GM21381 (cell line): ENCODE results near the gene CYBB.

Experiments
- ATAC-seq: cut with Tn5 transposase; IDR thresholded peaks from one replicate; pipeline ENCODE4 v1.9.1; 2021; ENCODE audit warnings: mild to moderate bottlenecking, moderate library complexity; ENCODE audit not compliant: unreplicated experiment

Gene CYBB

DNA sequence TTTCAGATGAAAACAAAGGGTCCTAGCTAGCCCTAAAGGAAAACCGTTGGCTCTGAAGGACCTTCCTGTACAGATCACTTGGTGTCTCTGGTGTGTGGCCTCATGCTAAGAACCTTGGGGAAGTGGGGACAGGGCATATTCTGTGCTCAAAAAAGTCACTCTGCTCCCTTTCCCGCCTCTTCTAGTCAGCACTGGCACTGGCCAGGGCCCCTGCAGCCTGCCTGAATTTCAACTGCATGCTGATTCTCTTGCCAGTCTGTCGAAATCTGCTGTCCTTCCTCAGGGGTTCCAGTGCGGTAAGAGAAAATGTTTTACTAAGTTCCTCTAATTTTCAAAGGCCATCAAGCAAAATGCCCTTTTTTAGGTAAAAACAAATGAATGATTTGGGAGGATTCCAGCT is 3.4 kb downstream of the CYBB start:
- no peak for ATAC-seq

DNA sequence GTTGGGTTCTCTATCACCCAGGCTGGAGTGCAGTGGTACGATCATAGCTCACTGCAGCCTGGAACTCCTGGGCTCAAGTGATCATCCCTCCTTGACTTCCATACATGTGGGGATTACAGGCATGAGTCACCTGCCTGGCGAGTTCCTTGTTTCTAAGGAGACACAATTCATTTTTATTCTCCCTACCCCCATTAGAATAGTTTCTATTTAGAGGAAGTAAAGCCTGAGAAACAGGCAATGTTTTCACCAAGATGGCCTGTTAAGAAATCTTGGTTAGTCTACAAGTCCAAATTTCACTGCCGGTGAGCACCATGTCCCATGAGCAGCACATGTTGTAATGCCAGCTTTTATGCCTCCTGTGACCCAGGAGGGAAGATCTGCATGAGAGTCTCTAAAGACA is 5.7 kb downstream of the CYBB start:
- no peak for ATAC-seq

DNA sequence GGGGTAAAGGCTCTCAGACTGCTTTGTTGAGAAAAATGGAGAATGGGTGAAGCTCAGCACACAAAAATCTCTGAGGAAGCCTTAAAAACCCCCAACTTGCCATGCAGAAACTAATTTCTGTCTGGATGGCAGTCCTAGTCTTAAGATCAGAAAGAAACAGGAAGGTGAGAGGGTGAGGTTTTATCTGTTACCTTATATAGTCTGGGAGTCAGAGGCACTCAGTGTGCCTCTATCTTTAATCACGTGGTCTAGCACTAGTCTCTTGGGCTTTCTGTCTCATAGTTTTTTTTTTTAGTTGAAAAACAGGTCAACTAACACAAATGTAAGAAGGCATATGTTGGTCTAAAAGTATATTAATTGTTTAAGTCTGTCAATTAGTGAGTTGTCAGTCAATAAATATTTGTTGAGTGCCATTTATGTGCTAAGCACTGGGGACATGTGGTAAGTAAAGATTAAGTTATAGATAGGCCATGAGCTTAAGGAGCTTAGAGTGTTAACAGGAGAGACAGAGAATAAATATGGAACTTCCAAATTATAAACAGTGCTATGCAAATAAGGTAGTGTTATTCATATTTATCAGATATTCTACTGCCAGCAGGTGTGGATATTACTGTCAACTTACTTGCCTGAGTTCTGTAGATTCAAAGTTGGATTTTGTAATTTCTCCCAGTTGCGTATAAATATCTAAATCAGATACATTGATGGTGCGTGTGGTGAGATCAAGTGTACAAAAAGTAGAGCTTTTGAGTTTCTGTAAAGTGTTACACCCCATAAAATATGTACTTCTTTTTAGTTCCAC is 7.0 kb downstream of the CYBB start:
- peak; percentile 69 for ATAC-seq

DNA sequence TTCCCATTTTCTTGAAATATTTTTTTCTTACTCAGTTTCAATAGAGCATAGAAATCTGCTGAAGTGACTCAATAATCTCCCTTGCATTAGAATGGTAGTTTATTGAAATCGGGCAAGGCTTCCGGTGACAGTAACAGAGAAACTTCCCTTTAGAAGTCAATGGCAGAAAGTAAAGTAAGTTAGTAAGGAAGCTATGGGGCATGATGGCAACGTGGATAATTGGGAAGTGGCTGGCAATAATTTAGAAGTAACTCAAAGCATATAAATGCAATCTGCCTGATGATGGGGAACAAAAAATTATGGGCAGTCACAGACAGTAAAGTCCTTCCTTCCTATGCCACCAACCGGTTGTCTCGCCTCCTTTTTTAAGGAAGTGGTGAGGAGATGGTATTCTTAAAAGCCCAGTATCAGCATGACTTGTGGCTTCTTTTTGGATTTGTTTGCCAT is 7.6 kb downstream of the CYBB start:
- peak; percentile 75 for ATAC-seq

DNA sequence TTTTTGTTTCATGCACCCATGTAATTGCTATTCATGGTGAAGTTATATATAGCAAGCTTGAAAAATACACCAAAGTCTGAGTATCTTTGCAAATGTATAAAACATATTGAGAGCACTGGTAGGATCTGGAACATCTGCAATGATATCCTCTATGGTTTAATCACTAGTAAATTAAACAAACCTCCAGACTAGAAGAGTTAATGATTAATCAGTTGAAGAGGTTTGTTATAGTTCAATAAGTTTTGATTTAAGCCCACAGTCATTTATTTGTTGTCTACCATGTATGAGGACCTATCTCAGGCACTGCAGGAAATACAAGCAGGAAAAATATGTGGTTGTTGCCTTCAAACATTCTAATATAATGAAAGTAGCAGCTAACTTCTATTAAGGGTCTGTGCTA is 16.5 kb downstream of the CYBB start:
- ATAC-seq = no peak

DNA sequence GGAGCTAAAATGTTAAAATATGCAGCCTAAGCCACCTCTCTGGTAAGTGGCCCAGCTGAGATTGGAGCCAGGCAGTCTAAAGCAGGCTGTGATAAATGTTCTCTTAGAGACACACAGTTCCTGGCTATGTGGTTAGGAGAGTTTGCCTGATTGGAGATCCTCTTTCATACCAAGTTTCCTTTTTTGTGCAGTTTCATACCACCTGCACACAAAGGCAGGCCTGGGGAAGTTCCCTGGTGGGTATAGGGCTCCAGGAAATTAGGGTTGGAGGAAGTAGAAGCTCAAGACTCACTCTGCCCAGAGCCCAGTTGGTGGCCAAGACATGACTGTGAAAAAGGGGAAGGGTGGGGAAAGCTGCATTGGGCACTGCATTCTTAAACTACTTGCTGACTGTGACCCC is 16.9 kb downstream of the CYBB start:
- peak; percentile 68 for ATAC-seq

DNA sequence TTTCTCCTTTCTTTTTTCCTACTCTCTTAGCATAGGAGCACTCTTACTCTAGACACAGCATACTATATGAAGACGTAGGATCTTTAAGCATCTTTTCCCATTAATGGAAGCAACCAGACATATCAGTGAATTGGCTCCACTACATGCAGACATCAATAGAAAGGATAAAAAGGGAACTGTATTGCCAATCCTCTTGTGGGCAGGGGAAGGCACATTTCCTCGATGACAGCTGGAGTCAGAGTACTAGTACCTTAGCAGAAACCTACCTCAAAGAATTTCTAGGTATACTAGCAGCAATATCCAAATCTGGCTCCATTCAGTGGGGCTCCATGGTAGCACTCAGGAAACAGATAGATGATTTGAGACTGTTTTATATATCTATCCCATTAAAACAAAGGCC is 20.1 kb downstream of the CYBB start:
- ATAC-seq = no peak

DNA sequence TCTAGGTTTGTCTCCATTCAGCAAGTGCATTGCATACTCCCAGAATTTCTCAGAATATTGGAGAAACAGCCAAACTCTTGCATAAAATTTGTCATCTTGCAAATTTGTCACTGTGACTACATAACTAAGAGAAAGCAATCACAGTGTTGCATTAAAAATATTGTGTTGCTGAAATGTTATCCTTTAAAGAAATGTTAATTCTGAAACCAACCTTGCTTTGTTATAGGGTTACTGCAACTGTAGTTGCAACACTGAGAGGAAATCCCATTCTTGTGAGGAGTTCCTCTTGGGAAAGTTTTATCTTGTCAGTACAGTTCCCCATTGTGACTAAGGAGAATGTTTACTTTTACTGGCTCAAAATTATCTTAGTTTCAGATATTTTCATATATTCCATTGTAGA is 20.9 kb downstream of the CYBB start:
- ATAC-seq = no peak

DNA sequence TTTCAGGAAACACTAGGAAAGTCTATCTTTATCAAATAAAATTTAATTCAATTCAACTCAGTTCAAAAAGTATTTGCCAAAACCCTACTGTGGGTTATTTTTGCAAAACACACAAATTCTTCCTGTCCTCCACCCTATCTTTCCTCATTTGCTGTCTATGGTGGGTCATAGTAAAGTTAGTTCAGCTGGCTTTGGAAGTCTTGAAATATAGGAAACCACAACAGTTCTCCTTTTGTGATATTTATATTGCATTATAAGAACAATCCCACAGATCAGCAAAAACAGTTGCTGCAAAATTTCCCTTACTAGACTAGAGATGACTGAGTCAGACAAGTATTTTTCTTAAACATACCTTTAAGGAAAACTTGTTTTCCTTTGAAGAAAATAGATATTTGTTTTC is 22.2 kb downstream of the CYBB start:
- no peak for ATAC-seq

DNA sequence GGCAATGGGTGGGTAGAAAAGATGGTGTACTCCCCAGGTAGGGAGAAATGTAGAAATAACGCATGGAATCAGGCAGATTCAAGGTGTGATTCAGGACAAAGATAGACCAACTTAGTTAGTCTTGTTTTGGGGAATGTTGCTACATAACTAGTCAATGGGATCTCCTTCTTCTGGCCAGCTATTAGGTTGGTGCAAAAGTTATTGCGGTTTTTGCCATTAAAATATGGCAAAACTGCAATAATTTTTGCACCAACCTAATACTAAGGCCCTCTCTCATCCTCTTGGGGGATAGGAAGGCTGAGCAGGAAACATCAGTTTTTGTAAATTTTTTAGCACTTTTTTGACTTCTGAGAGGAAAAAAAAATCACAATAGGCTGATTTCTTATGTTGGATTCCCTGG is 23.2 kb downstream of the CYBB start:
- ATAC-seq = no peak

DNA sequence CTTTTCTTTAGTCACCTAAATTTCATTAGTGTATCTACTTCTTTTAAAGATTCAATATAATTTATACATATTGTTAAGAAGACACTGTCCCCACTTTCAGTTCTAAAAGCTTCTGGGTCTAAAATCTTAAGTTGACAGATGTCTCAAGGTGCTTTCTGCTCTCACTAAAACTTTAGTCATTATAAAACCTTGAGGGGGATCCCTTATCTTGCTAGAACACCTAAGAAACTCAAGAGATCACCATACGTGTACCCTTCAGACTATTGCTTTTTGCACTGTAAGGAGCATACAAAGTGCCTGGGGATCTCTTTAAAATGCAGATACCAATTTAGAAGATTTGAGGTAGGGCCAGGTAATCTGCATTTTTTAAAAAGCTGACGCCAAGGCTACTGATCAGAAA is 30.1 kb downstream of the CYBB start:
- ATAC-seq = no peak

DNA sequence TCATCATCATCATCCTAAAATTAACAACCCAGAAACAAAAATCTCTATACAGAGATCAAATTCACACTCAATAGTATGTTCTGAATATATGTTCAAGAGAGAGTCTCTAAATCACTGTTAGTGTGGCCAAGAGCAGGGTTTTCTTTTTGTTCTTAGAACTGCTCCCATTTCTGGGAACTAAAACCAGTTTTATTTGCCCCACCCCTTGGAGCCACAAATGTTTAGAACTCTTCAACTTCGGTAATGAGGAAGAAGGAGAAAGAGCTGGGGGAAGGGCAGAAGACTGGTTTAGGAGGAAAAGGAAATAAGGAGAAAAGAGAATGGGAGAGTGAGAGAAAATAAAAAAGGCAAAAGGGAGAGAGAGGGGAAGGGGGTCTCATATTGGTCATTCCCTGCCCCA is 32.3 kb downstream of the CYBB start:
- ATAC-seq = no peak

DNA sequence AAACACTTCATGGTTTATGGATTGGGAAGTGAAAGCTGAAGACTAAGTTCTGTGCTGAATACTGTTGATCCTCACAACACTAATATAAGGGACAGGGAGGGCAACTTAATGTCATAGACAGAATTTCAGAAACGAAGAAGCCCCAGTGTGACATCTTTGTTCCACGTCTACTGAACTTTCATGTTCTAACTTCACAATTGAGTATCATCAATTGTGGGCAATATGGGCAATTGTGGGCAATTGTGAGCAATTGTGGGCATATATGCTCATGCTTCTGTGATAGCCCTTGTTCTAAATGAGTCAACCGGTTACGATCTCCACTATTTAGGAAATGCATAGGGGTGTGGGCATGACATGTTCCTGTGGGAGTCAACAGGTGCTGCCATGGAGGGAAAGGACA is 33.7 kb downstream of the CYBB start:
- no peak for ATAC-seq

DNA sequence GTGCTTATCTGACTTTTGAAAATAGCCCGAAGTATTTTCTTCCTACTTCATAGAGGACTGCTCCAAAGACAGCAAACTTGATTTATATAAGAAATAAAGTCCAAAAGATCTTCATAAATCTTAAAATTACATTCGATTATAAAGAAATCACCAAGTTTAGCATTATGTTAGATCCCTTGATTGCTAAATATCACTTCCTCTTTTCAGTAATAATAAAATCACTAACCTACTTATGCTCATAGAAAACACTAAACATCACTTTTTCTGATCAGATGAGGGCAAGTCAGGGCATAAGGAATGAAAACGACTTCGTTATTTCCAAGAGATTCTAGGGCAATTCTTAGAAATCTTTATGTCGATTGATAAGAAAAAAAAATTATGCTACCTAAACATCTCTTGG is 35.5 kb downstream of the CYBB start:
- ATAC-seq = no peak

DNA sequence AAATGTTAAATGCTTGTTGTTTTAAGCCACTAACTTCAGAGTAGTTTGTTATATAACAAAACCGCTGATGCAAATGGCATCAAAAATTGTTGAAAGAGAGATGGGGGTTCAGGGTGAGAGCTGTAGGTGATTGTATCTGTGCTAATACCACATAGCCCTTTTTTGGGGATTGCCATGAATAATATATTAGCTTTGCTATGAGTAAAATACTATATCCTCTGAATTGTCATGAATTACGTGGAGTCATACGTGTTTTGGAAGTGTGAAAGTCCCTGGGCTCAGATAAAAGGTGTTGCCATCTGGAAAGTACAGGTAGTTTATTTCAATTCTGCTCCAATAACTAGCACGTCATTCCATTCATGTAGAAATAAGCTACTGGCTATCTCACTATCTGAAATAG is 36.9 kb downstream of the CYBB start:
- no peak for ATAC-seq

DNA sequence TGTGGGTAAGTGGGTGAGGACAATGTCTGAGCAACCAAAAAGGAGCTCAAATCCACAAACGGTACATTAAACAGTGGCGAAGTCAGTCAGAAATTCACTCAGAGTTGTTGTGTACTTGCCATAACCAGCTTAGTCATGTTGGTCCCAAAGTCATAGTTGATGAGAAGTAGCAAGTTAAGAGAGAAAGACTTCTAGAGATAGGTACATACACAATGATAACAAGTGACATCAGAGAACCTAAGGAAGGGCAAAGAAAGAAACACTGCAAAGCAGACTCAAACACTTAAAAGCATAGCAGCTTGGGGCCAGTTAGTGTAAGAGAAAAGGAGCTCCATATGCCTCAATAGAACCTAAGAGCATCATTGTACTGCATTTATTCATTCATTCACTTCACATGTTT is 37.3 kb downstream of the CYBB start:
- peak; percentile 8 for ATAC-seq

DNA sequence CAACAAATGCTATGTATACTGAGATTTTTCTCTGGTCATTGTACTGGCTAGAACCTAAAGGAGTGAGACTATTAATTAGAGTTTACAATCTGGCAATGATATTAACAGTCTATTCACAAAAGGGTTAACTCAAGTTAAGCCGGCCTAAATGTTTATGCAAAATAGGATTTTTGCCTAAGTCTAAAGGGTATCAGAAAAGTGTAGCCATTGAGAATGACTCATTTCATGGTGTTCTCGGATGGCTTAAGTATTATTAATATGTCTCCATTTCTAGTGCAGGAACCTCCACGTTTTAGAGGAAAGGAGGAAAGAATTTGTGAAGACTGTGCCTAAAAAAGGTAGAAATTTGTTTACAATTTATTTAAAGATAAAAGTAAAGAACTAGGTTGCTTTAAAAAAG is 37.7 kb downstream of the CYBB start:
- peak; percentile 44 for ATAC-seq

DNA sequence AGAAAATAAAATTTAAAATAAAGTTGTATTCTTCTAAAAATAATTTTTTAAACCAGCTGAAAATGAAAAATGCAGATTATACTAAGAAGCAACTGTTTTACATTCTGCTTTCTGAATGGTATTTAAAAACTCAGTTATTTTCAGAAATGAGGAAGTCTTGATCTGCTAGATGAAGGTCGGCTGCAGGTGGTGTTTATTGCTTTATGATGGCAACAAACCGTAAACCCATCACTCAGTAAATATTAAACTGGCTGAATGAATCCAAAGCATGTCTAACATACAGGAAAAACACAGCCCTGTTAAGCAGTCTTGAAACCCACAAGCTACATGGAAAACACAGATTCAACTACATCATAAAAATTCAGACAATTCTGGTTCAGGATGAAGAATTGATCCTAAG is 38.2 kb downstream of the CYBB start:
- peak; percentile 45 for ATAC-seq

DNA sequence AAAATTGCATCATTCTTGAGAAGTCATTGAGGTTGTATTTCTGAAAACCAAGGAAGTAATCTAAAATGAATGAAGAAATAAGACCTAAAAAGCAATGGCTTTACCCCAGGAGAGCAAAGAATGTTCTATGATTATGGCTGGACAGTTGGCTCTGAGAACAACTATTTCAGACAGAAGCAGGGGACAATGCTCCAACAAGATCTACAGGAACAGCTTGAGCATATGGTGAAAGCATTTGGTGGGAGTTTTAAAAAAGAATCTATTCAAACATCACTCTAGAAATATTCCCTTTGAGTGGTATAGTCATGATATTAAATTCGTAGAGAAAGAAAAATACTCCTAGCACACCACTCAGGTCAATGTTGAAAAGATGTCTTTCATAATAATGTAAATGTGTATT is 40.8 kb downstream of the CYBB start:
- no peak for ATAC-seq

DNA sequence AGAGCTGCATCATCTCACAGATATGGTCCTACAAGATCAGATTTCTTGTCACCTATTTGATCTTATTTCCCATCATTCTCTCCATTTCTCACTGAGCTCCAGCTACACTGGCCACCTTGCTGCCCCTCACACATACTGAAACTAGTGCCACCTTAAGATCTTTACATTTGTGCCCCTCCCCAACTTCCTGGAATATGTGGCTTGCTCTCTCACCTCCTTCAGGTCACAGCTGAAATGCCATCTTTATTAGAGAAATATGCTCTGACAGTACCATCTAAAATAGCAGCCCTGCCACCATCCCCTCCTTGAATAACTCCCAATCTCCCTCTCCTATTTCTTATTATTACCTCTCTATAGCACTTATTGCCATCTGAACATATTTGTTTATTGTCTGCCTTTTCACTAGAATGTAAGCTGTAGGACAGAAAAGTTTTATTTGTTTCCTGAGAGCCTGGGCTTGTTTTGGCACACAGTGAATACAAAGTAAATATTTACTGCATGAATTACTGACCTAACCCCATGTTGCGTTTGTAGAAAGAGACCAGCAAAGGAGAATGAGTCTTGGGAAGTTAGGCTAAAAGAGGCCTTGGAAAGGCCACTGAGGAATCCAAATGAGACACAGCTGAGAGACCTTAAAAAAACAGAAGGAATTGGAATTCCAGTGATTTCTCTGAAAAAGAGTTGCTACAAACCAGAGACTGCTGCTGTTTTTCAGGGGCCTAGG is 44.8 kb downstream of the CYBB start:
- no peak for ATAC-seq

DNA sequence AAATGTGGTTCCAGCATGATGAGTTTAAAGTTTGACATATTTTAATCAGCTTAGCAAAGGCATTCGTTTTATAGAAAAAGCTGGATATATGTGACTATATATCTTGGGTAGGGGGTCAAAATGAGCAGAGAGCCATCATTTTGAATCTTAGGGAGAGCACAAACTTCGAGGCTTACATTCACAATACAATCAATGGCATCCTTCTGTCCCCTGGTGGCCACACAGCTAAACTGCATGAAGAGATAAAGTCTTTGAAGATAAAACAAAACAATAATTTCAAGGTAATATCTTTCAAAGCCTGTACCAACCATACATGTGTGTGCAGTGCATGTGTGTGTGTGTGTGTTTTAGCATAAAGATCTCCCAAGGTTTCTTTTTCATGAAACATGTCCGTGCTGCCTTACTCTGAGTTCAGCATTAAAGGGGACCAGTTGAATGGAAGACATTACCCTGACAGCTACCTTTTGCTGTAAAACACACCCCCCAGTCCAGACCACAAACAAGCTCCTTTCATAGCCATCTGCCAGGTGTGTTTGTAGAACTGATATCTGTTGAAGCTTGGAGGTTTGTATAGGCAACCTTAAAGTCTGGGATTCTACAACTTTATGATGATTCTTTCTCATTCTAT is 45.5 kb downstream of the CYBB start:
- ATAC-seq = peak; percentile 64

DNA sequence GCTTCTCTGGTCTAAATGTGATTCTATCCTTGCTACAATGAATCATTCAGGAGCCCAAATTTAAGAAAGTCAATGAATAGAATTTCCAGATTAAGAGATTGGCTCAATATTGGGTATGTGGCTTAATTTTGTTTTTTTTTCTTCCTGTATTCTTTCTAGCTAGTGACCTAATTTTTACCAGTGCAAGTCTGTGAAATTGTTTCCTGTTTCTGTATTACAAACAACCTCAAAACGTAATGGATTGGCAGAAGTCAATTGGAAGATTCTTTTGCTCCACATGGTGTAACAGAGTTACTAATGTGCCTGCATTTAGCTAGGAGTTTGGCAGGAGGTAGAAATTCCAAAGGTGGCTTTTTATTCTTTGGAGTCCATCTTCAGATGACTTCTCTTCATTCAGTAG is 49.9 kb downstream of the CYBB start:
- ATAC-seq = no peak
